HG03565 (cell line): ENCODE data around the gene MKNK2.
A peak's percentile ranks its signal among the peaks of the same experiment; 100 is the strongest.
"Not testable (repeated sequence)": the region's sequence is repeated elsewhere in the genome, so short reads cannot be mapped to it uniquely, and the experiment has no call there.

Experiments
- ATAC-seq: cut with Tn5 transposase; IDR thresholded peaks from one replicate; pipeline ENCODE4 v1.9.1; 2021; ENCODE audit warnings: mild to moderate bottlenecking, moderate library complexity; ENCODE audit not compliant: unreplicated experiment

The MKNK2 gene

GRCh38 chr19:2044709-2045500, 6.1 kb downstream of the MKNK2 start:
- ATAC-seq = no peak

GRCh38 chr19:2043961-2044708, 6.9 kb downstream of the MKNK2 start:
- ATAC-seq = no peak

- no peak for ATAC-seq
Measured at GRCh38 chr19:2043251-2043641, 7.8 kb downstream of the MKNK2 start.

GRCh38 chr19:2042485-2043250, 8.4 kb downstream of the MKNK2 start:
- ATAC-seq = no peak

GRCh38 chr19:2041683-2042484, 9.2 kb downstream of the MKNK2 start:
- ATAC-seq = peak; percentile 60

GRCh38 chr19:2041433-2041682, 9.7 kb downstream of the MKNK2 start:
- ATAC-seq = no peak

- ATAC-seq = no peak
Measured at GRCh38 chr19:2040647-2041432, 10.2 kb downstream of the MKNK2 start.

- ATAC-seq = no peak
Measured at GRCh38 chr19:2039959-2040646, 10.9 kb downstream of the MKNK2 start.

GRCh38 chr19:2039089-2039958, 11.7 kb downstream of the MKNK2 start:
- no peak for ATAC-seq

- no peak for ATAC-seq
Measured at GRCh38 chr19:2038284-2039088, 12.6 kb downstream of the MKNK2 start.

- ATAC-seq = no peak
Measured at GRCh38 chr19:2037651-2038255, 13.3 kb downstream of the MKNK2 start.

- no peak for ATAC-seq
Measured at GRCh38 chr19:2036424-2036823, 14.6 kb downstream of the MKNK2 start.

GRCh38 chr19:2035590-2035991, 15.5 kb downstream of the MKNK2 start:
- no peak for ATAC-seq

GRCh38 chr19:2034729-2035589, 16.1 kb downstream of the MKNK2 start:
- ATAC-seq = no peak

- ATAC-seq = not testable (repeated sequence)
Measured at GRCh38 chr19:2034253-2034652, 16.8 kb downstream of the MKNK2 start.

- ATAC-seq = no peak
Measured at GRCh38 chr19:2033825-2034159, 17.3 kb downstream of the MKNK2 start.
